NT2/D1 (cell line): ENCODE data around the gene GID8.

Experiments used
- DNase-seq: peaks from one replicate; pipeline ENCODE4 v3.0.0-alpha.2; 2011; ENCODE audit warnings: low read depth, low spot score
- H3K27me3 ChIP-seq: 2 replicates; pipeline ENCODE4 v1.6.0; 2011; ENCODE audit warnings: mild to moderate bottlenecking; ENCODE audit not compliant: insufficient read length, insufficient read depth
- H3K36me3 ChIP-seq: 2 replicates; pipeline ENCODE4 v1.6.1; 2011; ENCODE audit warnings: mild to moderate bottlenecking, low read length, mixed read lengths; ENCODE audit not compliant: insufficient read depth, insufficient read length
- H3K4me1 ChIP-seq: 2 replicates; pipeline ENCODE4 v1.5.1; 2011; ENCODE audit not compliant: insufficient read depth, insufficient read length
- H3K4me3 ChIP-seq: 2 replicates; pipeline ENCODE4 v1.5.1; 2011; ENCODE audit warnings: low read depth; ENCODE audit not compliant: insufficient read length
- H3K9ac ChIP-seq: 2 replicates; pipeline ENCODE4 v1.6.0; 2011; ENCODE audit warnings: low read depth; ENCODE audit not compliant: insufficient read length
- H3K9me3 ChIP-seq: 2 replicates; pipeline ENCODE4 v1.5.1; 2011; ENCODE audit warnings: mild to moderate bottlenecking, low read length; ENCODE audit not compliant: insufficient read depth
- SUZ12 ChIP-seq: IDR thresholded peaks from 2 replicates; pipeline ENCODE4 v1.6.1; 2011; ENCODE audit not compliant: insufficient read length, insufficient read depth; ENCODE audit errors: extremely low read depth
- YY1 ChIP-seq: IDR thresholded peaks from 2 replicates; pipeline ENCODE4 v1.6.1; 2011; ENCODE audit not compliant: insufficient read length, insufficient read depth
- ZNF274 ChIP-seq: IDR thresholded peaks from 2 replicates; pipeline ENCODE4 v1.6.1; 2011; ENCODE audit warnings: mild to moderate bottlenecking, low read depth, low read length

The GID8 gene

GRCh38 chr20:62997417-62998035, 59.6 kb downstream of the GID8 start:
- no peaks in the 10 kb centered on the region for H3K36me3 ChIP-seq
- peak overlapping the region; percentile 58 for H3K9ac ChIP-seq
- DNase-seq: no peak
- TF ChIP-seq ZNF274 (no peak), YY1 (no peak), SUZ12 (no peak)
- H3K9me3 ChIP-seq: peaks cover 9% of the 10 kb centered on the region; the same call in 1 of the 2 replicates
- peaks cover 15% of the 10 kb centered on the region for H3K27me3 ChIP-seq
- peaks cover 23% of the 10 kb centered on the region for H3K4me1 ChIP-seq
- no peak overlapping the region for H3K4me3 ChIP-seq
